HCT116 (cell line): ENCODE measurements around the gene CDK19.

ENCODE experiments used
- JUND ChIP-seq: IDR thresholded peaks from 2 replicates; pipeline ENCODE4 v1.6.1; 2012
- POLR2A ChIP-seq: IDR thresholded peaks from 2 replicates; pipeline ENCODE4 v1.7.0; 2011; ENCODE audit warnings: borderline replicate concordance; ENCODE audit not compliant: insufficient read depth, insufficient read length; ENCODE audit errors: extremely low read depth
- ZNF274 ChIP-seq: fragments of 200-500 bp; sonication (Bioruptor generic); IDR thresholded peaks from 2 replicates; pipeline ENCODE4 v1.6.1; 2014; ENCODE audit warnings: mild to moderate bottlenecking, low read depth, low read length, inconsistent platforms

DNA sequence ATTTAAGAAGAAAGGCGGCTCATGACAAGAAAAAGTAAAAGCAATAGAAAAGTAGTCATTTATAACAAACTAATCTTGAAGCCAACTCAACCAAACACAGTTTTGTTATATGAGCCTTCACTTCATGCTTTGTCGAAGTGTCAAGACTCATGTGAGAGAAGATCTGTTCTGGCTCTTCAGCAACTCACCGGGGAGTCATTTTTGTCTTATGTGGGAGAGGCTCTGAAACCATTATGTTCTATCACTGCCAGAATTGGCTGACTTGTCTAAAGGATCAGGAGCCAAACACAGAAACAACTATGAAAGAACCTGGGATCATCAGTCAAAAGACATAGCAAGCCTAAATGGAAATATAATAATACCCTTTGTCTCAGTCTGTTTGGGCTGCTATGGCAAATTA lies 105.2 kb downstream of the CDK19 start:
- no peak for TF ChIP-seq ZNF274
- TF ChIP-seq POLR2A: no peak
- TF ChIP-seq JUND: no peak
